ENCODE results near the gene TICAM1.

DNA sequence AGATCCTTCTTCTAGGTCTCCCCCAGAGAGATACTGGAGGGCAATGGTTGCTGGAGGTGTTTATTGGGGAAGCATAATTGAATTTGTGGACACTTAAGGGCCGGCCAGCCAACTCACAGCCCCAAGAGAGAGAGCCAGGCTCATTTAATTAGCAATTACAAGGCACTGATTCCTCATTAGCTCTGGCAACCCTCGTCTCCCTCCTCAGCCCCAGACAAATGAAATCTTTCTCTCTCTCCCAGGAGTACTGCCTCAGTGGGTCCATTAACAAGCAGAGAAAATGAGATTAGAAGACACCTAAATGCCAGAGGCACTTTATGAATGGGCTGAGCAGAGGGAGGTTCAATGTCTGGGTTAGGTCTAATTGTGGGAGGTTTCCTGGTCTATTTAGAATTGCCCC lies 58.9 kb downstream of the TICAM1 start:
- TF ChIP-seq, protein P1, sequence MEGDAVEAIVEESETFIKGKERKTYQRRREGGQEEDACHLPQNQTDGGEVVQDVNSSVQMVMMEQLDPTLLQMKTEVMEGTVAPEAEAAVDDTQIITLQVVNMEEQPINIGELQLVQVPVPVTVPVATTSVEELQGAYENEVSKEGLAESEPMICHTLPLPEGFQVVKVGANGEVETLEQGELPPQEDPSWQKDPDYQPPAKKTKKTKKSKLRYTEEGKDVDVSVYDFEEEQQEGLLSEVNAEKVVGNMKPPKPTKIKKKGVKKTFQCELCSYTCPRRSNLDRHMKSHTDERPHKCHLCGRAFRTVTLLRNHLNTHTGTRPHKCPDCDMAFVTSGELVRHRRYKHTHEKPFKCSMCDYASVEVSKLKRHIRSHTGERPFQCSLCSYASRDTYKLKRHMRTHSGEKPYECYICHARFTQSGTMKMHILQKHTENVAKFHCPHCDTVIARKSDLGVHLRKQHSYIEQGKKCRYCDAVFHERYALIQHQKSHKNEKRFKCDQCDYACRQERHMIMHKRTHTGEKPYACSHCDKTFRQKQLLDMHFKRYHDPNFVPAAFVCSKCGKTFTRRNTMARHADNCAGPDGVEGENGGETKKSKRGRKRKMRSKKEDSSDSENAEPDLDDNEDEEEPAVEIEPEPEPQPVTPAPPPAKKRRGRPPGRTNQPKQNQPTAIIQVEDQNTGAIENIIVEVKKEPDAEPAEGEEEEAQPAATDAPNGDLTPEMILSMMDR (IDR thresholded peaks at IDR 0.05): no peak
- TF ChIP-seq POLR2AphosphoS5 (IDR thresholded peaks at IDR 0.05): no peak

Measured in sigmoid colon (tissue), 4 donors.